Measurements from ENCODE around the gene RFX7.
A peak's percentile ranks its signal among the peaks of the same experiment; 100 is the strongest.
"Not testable (repeated sequence)": the region's sequence is repeated elsewhere in the genome, so short reads cannot be mapped to it uniquely, and the experiment has no call there.

RFX7 gene

GRCh38 chr15:56205061-56205876, 38.4 kb downstream of the RFX7 start:
- peak; percentile 17 for DNase-seq (ENCODE audit: low spot score)

- not testable (repeated sequence) for DNase-seq (ENCODE audit: low spot score)
These were observed 40.3 kb downstream of the RFX7 start for GRCh38 chr15:56203312-56203922.

GRCh38 chr15:56202701-56203100, 41.0 kb downstream of the RFX7 start:
- DNase-seq (ENCODE audit: low spot score) = no peak

GRCh38 chr15:56199038-56199437, 44.6 kb downstream of the RFX7 start:
- DNase-seq (ENCODE audit: low spot score) = no peak

- no peak for DNase-seq (ENCODE audit: low spot score)
These were observed 49.6 kb downstream of the RFX7 start for GRCh38 chr15:56194035-56194434.

GRCh38 chr15:56192659-56193442, 50.8 kb downstream of the RFX7 start:
- DNase-seq (ENCODE audit: low spot score) = no peak

GRCh38 chr15:56187665-56188064, 56.0 kb downstream of the RFX7 start:
- DNase-seq (ENCODE audit: low spot score) = no peak

GRCh38 chr15:56185980-56186379, 57.7 kb downstream of the RFX7 start:
- DNase-seq (ENCODE audit: low spot score) = no peak

- DNase-seq (ENCODE audit: low spot score) = no peak
These were observed 59.2 kb downstream of the RFX7 start for GRCh38 chr15:56184516-56184915.

GRCh38 chr15:56180851-56181250, 62.8 kb downstream of the RFX7 start:
- DNase-seq (ENCODE audit: low spot score) = no peak

GRCh38 chr15:56176996-56177395, 66.7 kb downstream of the RFX7 start:
- DNase-seq (ENCODE audit: low spot score) = no peak

GRCh38 chr15:56175788-56176187, 67.9 kb downstream of the RFX7 start:
- no peak for DNase-seq (ENCODE audit: low spot score)

GRCh38 chr15:56174649-56175048, 69.0 kb downstream of the RFX7 start:
- no peak for DNase-seq (ENCODE audit: low spot score)

- no peak for DNase-seq (ENCODE audit: low spot score)
These were observed 75.3 kb downstream of the RFX7 start for GRCh38 chr15:56168394-56168793.

GRCh38 chr15:56165234-56165633, 78.4 kb downstream of the RFX7 start:
- no peak for DNase-seq (ENCODE audit: low spot score)

GRCh38 chr15:56160966-56161365, 82.7 kb downstream of the RFX7 start:
- no peak for DNase-seq (ENCODE audit: low spot score)

- DNase-seq (ENCODE audit: low spot score) = no peak
These were observed 86.8 kb downstream of the RFX7 start for GRCh38 chr15:56156877-56157276.

GRCh38 chr15:56155278-56155677, 88.4 kb downstream of the RFX7 start:
- not testable (repeated sequence) for DNase-seq (ENCODE audit: low spot score)

GRCh38 chr15:56154768-56155167, 88.9 kb downstream of the RFX7 start:
- DNase-seq (ENCODE audit: low spot score) = not testable (repeated sequence)

- DNase-seq (ENCODE audit: low spot score) = no peak
These were observed 93.5 kb downstream of the RFX7 start for GRCh38 chr15:56150204-56150603.

GRCh38 chr15:56148064-56148463, 95.6 kb downstream of the RFX7 start:
- DNase-seq (ENCODE audit: low spot score) = no peak

- DNase-seq (ENCODE audit: low spot score) = no peak
These were observed 96.9 kb downstream of the RFX7 start for GRCh38 chr15:56146756-56147155.

GRCh38 chr15:56128081-56128480, 115.6 kb downstream of the RFX7 start:
- DNase-seq (ENCODE audit: low spot score) = no peak

All from kidney capillary endothelial cell (primary cell).